GM23338 (cell line): ENCODE results near the gene NAT8L. TPM values are rescaled to one million over a fixed set of nuclear protein-coding genes. Genes with fewer than 3 reads are reported as not detected.

ENCODE experiments used
- ATAC-seq: fragments of 200-7000 bp; cut with Tn5 transposase; 3 replicates; pipeline ENCODE4 v1.9.1; 2020
- DNase-seq: peaks from one replicate; pipeline ENCODE4 v3.0.0-alpha.2; 2015; ENCODE audit warnings: low spot score
- H2AFZ ChIP-seq: fragments of 200-600 bp; sonication (generic); 2 replicates; pipeline ENCODE4 v1.8.0; 2016; ENCODE audit warnings: antibody characterized with exemption, mild to moderate bottlenecking, moderate library complexity
- H3F3A ChIP-seq: fragments of 200-600 bp; sonication (generic); replicated peaks from 2 replicates; pipeline ENCODE4 v1.8.0; 2017; ENCODE audit warnings: antibody characterized with exemption, mixed run types, low read depth
- H3K27ac ChIP-seq: fragments of 200-600 bp; sonication (generic); 2 replicates; pipeline ENCODE4 v1.6.1; 2016; ENCODE audit warnings: low read depth
- H3K27me3 ChIP-seq: fragments of 200-600 bp; sonication (generic); 2 replicates; pipeline ENCODE4 v1.8.0; 2016; ENCODE audit warnings: mild to moderate bottlenecking, mixed run types, moderate library complexity; ENCODE audit not compliant: insufficient read depth
- H3K36me3 ChIP-seq: fragments of 200-600 bp; sonication (generic); 2 replicates; pipeline ENCODE4 v1.8.0; 2016; ENCODE audit warnings: mild to moderate bottlenecking; ENCODE audit not compliant: insufficient read depth
- H3K4me1 ChIP-seq: fragments of 200-600 bp; sonication (generic); 2 replicates; pipeline ENCODE4 v1.8.0; 2016; ENCODE audit warnings: mild to moderate bottlenecking, moderate library complexity; ENCODE audit not compliant: insufficient read depth
- H3K4me2 ChIP-seq: fragments of 200-600 bp; sonication (generic); 2 replicates; pipeline ENCODE4 v1.7.1; 2017; ENCODE audit warnings: mixed run types
- H3K4me3 ChIP-seq: fragments of 200-600 bp; sonication (generic); 2 replicates; pipeline ENCODE4 v1.6.1; 2016; ENCODE audit warnings: mixed run types
- H3K79me2 ChIP-seq: fragments of 200-600 bp; sonication (generic); replicated peaks from 2 replicates; pipeline ENCODE4 v1.8.0; 2017; ENCODE audit warnings: mild to moderate bottlenecking; ENCODE audit not compliant: insufficient read depth
- H3K9me2 ChIP-seq: fragments of 200-600 bp; sonication (generic); 2 replicates; pipeline ENCODE4 v1.8.0; 2017; ENCODE audit not compliant: insufficient read depth
- H4K20me1 ChIP-seq: fragments of 200-600 bp; sonication (generic); replicated peaks from 2 replicates; pipeline ENCODE4 v1.8.0; 2017; ENCODE audit warnings: mild to moderate bottlenecking; ENCODE audit not compliant: insufficient read depth
- H3K27ac Mint-ChIP-seq: 2 replicates; pipeline ENCODE4 v1.8.0; 2020; ENCODE audit warnings: inconsistent platforms, mild to moderate bottlenecking, moderate library complexity, mixed read lengths
- H3K27me3 Mint-ChIP-seq: 3 replicates; pipeline ENCODE4 v1.8.0; 2022; ENCODE audit warnings: low read depth, mild to moderate bottlenecking, moderate library complexity, mixed read lengths, inconsistent platforms; ENCODE audit not compliant: insufficient read depth, poor library complexity
- H3K36me3 Mint-ChIP-seq: 3 replicates; pipeline ENCODE4 v1.8.0; 2021; ENCODE audit warnings: low read depth, mild to moderate bottlenecking, inconsistent platforms, moderate library complexity, mixed read lengths
- H3K4me1 Mint-ChIP-seq: 3 replicates; pipeline ENCODE4 v1.8.0; 2020; ENCODE audit warnings: mild to moderate bottlenecking, inconsistent platforms, mixed read lengths
- H3K4me3 Mint-ChIP-seq: 3 replicates; pipeline ENCODE4 v1.8.0; 2021; ENCODE audit warnings: moderate library complexity, mild to moderate bottlenecking, inconsistent platforms, mixed read lengths
- H3K9me3 Mint-ChIP-seq: 3 replicates; pipeline ENCODE4 v1.8.0; 2020; ENCODE audit warnings: moderate library complexity, mild to moderate bottlenecking, inconsistent platforms, mixed read lengths
- CREB1 ChIP-seq: fragments of 250-450 bp; sonication (Bioruptor Pico); IDR thresholded peaks from 2 replicates; pipeline ENCODE4 v1.5.0; 2020; ENCODE audit warnings: low read depth, mild to moderate bottlenecking, moderate library complexity
- CTCF ChIP-seq, 2 experiments: fragments of 200-600 bp in 1 of 2; sonication (generic) in 1 of 2; conservative IDR thresholded peaks; 2 replicates each; pipeline versions ENCODE4 v1.5.1 to v1.6.1; 2016 to 2017; ENCODE audit warnings: antibody characterized with exemption in 2 of 2, low read depth in 2 of 2, mild to moderate bottlenecking in 2 of 2, moderate library complexity in 1 of 2
- ETS1 ChIP-seq: IDR thresholded peaks from 2 replicates; pipeline ENCODE4 v1.6.1; 2016; ENCODE audit warnings: antibody characterized with exemption
- EZH2 ChIP-seq: fragments of 200-600 bp; sonication (generic); IDR thresholded peaks from one replicate; pipeline ENCODE4 v1.8.0; 2017; ENCODE audit warnings: antibody characterized with exemption, mild to moderate bottlenecking, low read depth; ENCODE audit not compliant: unreplicated experiment
- EZH2phosphoT487 ChIP-seq: fragments of 200-600 bp; sonication (generic); IDR thresholded peaks from one replicate; pipeline ENCODE4 v1.8.1; 2018; ENCODE audit warnings: antibody characterized with exemption; ENCODE audit not compliant: unreplicated experiment
- JUNB ChIP-seq: IDR thresholded peaks from one replicate; pipeline ENCODE4 v1.6.1; 2016; ENCODE audit warnings: antibody characterized with exemption; ENCODE audit not compliant: unreplicated experiment
- NANOG ChIP-seq: IDR thresholded peaks from 2 replicates; pipeline ENCODE4 v1.6.1; 2016; ENCODE audit warnings: antibody characterized with exemption, borderline replicate concordance
- POLR2AphosphoS5 ChIP-seq: IDR thresholded peaks from 2 replicates; pipeline ENCODE4 v1.6.1; 2016; ENCODE audit warnings: antibody characterized with exemption, low read depth
- REST ChIP-seq: IDR thresholded peaks from one replicate; pipeline ENCODE4 v1.6.1; 2018; ENCODE audit warnings: antibody characterized with exemption; ENCODE audit not compliant: unreplicated experiment
- STAT1 ChIP-seq: IDR thresholded peaks from one replicate; pipeline ENCODE4 v1.6.1; 2016; ENCODE audit warnings: antibody characterized with exemption; ENCODE audit not compliant: unreplicated experiment
- ZNF114 ChIP-seq: fragments of 250-450 bp; sonication (Bioruptor Pico); IDR thresholded peaks from 2 replicates; pipeline ENCODE4 v1.5.0; 2020; ENCODE audit warnings: mild to moderate bottlenecking, moderate library complexity
- ZNF331 ChIP-seq: fragments of 250-450 bp; sonication (Bioruptor Pico); IDR thresholded peaks from 2 replicates; pipeline ENCODE4 v1.5.0; 2020; ENCODE audit warnings: low read depth, mild to moderate bottlenecking, moderate library complexity
- ZNF462 ChIP-seq: fragments of 250-450 bp; sonication (Bioruptor Pico); IDR thresholded peaks from 2 replicates; pipeline ENCODE4 v1.5.0; 2020; ENCODE audit warnings: mild to moderate bottlenecking, moderate library complexity
- polyA plus RNA-seq: library from polyadenylated mRNA; unstranded; fragments of >200 nt; fragmentation: Nextera tagmentation; extraction: Ambion mirVana; gene quantifications from 2 replicates; pipeline ENCODE4 v1.2.1, GENCODE V29; 2016
- total RNA-seq: library from RNA; depleted of rRNA; stranded (reverse); fragments of >200 nt; shearing (Covaris generic); gene quantifications from 2 replicates; pipeline ENCODE4 v1.2.3, GENCODE V29; 2014

Gene NAT8L
- total and polyA plus RNA-seq, 2 experiments from 2014 or later: 1.6 to 9.7 TPM

GRCh38 chr4:2065106-2065930 is 6.2 kb downstream of the NAT8L start:
- peaks cover 8% of the 10 kb centered on the region for H3K4me1 Mint-ChIP-seq
- H3K27me3 Mint-ChIP-seq: peaks cover 25% of the 10 kb centered on the region
- Histone ChIP-seq H3F3A (peaks cover 6% of the 10 kb centered on the region; the same call in 1 of the 2 replicates), H3K4me1 (no peaks in the 10 kb centered on the region; the same call in 1 of the 2 replicates), H3K79me2 (no peaks in the 10 kb centered on the region), H3K4me3 (no peak overlapping the region), H3K36me3 (no peaks in the 10 kb centered on the region), H3K27ac (no peak overlapping the region), H3K27me3 (peaks cover 21% of the 10 kb centered on the region), H2AFZ (no peak overlapping the region), H3K9me2 (no peaks in the 10 kb centered on the region), H4K20me1 (no peaks in the 10 kb centered on the region), H3K4me2 (no peak overlapping the region)
- no peak overlapping the region for H3K27ac Mint-ChIP-seq
- TF ChIP-seq ETS1: no peak
- no peak for TF ChIP-seq REST
- TF ChIP-seq NANOG: no peak
- no peak for TF ChIP-seq STAT1
- TF ChIP-seq ZNF462: no peak
- TF ChIP-seq ZNF331: no peak
- TF ChIP-seq CTCF (conservative IDR thresholded peaks at IDR 0.05; ENCODE audit: low read depth in 2 of 2): no peak
- TF ChIP-seq ZNF114 (CRISPR knock-in tag): no peak
- TF ChIP-seq JUNB: no peak
- no peak for TF ChIP-seq CREB1
- TF ChIP-seq EZH2phosphoT487: no peak
- TF ChIP-seq POLR2AphosphoS5: no peak
- no peak for TF ChIP-seq EZH2
- ATAC-seq: no peak
- H3K9me3 Mint-ChIP-seq: no peaks in the 10 kb centered on the region
- peaks cover 3% of the 10 kb centered on the region; the same call in 1 of the 3 replicates for H3K36me3 Mint-ChIP-seq
- H3K4me3 Mint-ChIP-seq: no peak overlapping the region
- DNase-seq: no peak
